ENCODE results near the gene CCDC93.

CCDC93 gene

DNA sequence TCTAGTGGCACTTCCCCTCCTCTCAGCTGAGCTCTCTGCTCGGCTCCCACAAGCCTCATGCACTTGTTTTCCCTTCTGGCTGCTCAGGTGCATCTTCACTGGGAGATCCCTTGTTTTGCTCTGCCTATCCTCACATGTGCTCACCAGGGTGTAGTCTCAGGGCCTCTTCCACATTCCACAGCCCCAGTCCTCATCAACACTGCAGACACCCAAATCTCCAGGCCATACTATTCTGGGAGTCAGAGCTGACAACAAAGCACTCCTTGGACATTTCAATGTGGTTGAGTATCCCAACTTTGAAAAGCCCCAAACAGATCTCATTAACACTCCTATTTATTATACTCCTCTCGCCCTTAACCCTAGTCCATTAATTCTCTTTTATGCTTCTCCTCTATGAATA lies 71.3 kb downstream of the CCDC93 start:
- ChIA-PET CTCF (interaction anchor here (0.8 to 5.3 kb wide), 7 partner anchors 9 to 129 kb away, joined by 3 to 52 read pairs (median 6); partner anchors contain the start of gene DDX18), POLR2A (interaction anchor here (1.0 to 1.4 kb wide), 4 partner anchors 10 to 84 kb away, joined by 3 to 15 read pairs (median 4); no protein-coding TSS in a partner anchor)

DNA sequence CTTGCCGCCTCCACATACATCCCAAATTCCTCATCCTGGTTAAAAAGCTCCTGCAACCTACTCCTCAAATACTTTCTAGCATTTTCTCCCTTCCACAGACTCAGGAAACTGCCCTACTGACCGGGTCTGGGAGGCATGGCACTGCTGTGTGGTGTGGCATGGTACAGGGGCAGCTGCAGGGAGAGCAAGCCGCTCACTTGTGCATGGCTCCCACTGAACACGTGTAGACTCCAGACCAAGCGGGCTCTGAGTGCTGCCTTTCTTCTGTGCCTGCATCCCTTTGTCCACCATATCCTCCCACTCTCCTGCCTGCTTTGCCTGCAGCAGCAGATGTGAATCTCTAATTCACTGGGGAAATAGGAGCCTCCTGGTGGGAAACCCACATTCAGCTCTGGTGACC lies 72.2 kb downstream of the CCDC93 start:
- TF ChIP-seq, protein P1, sequence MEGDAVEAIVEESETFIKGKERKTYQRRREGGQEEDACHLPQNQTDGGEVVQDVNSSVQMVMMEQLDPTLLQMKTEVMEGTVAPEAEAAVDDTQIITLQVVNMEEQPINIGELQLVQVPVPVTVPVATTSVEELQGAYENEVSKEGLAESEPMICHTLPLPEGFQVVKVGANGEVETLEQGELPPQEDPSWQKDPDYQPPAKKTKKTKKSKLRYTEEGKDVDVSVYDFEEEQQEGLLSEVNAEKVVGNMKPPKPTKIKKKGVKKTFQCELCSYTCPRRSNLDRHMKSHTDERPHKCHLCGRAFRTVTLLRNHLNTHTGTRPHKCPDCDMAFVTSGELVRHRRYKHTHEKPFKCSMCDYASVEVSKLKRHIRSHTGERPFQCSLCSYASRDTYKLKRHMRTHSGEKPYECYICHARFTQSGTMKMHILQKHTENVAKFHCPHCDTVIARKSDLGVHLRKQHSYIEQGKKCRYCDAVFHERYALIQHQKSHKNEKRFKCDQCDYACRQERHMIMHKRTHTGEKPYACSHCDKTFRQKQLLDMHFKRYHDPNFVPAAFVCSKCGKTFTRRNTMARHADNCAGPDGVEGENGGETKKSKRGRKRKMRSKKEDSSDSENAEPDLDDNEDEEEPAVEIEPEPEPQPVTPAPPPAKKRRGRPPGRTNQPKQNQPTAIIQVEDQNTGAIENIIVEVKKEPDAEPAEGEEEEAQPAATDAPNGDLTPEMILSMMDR (IDR thresholded peaks at IDR 0.05; ENCODE audit: insufficient read depth, low read length, missing control alignments) = no peak
- ChIA-PET POLR2A (interaction anchor here (1.0 kb wide), 1 partner anchor 39 kb away, joined by 4 read pairs; no protein-coding TSS in a partner anchor), CTCF (interaction anchor here (1.2 to 5.3 kb wide), 5 partner anchors 9 to 261 kb away, joined by 3 to 52 read pairs (median 8); no protein-coding TSS in a partner anchor)
- no peak overlapping the region for H3K4me3 ChIP-seq (ENCODE audit: low read depth, low read length)
- no peak for DNase-seq (ENCODE audit: low read depth, low spot score)

More for the DNA sequence above, 71.3 kb downstream of the CCDC93 start:
- TF ChIP-seq, protein P1 (IDR thresholded peaks at IDR 0.05; ENCODE audit: insufficient read depth, low read length, missing control alignments) = no peak
- no peak overlapping the region for H3K4me3 ChIP-seq (ENCODE audit: low read depth, low read length)
- DNase-seq (ENCODE audit: low read depth, low spot score) = no peak

DNA sequence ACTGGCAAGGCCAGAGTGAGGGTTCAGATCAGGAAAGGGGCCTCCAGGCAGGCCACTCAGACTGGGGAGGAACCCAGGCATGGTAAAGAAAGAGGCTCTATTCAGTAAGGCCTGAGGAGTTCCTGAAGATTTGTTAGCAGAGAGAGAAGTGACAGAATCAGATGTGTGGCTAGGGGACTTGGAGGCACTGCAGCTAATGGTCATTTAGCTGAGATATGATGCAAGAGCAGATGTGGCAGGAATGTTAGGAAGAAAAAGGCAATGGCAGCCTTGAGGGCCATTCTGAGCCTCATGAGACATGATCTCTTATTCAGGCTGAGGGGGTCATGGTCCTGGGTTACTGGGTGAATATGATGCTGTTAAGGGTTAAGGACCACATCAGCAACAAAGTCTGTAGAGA lies 73.4 kb downstream of the CCDC93 start:
- CTCF ChIA-PET = interaction anchor here (1.1 to 5.3 kb wide), 5 partner anchors 20 to 942 kb away, joined by 3 to 52 read pairs (median 4); partner anchors contain the start of gene DDX18
- H3K4me3 ChIP-seq (ENCODE audit: low read depth, low read length) = no peak overlapping the region
- TF ChIP-seq, protein P1 (IDR thresholded peaks at IDR 0.05; ENCODE audit: insufficient read depth, low read length, missing control alignments) = no peak
- POLR2A ChIA-PET = no interaction called here
- DNase-seq (ENCODE audit: low read depth, low spot score) = no peak

DNA sequence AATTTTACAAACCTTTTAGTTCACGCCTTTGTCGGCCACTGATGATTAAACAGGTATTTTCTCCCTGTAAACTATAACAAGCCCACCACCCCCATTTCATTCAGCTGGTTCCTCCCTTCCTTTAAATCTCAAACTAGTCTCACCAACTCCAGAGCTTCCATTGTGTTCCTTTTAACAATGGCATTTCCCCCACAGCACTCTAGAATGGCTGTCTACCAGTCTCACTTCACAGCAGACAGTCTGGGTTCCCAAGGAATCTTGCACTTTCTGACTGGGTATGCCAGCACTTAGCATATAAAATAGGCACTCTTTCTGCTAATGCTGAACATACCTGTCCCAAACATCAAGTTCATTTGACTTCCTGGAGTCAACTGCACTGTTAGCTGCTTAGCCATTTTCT lies 75.3 kb downstream of the CCDC93 start:
- CTCF ChIA-PET = interaction anchor here (1.5 to 5.3 kb wide), 4 partner anchors 8 to 124 kb away, joined by 5 to 52 read pairs (median 6); partner anchors contain the start of gene DDX18
- POLR2A ChIA-PET = no interaction called here

DNA sequence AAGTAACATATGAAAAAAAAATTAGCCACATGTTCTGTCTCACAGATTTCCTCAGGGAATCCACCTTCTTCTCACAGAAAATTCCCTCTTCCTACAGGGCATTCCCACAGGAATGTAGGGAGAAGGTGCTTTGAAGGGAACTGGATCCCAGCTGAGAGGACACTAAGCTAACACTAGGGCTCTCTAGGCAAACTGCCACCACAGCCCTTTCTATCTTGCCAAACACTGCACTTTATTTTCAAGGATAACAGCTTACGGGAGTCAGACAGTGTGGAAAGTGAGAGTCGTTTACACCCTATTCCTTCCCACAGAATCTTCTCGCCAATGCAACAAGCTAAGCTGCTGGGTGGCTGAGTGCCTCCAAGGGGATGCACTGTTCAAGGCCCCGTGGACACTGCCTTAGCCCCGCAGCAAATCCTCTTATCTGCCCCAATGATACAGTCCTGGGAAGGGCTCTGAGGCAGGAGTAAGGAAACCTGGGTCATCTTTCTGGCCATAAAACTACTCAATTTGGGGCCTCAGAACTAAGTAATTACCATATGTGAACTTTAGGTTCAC lies 76.9 kb downstream of the CCDC93 start:
- TF ChIP-seq, protein P1 (IDR thresholded peaks at IDR 0.05; ENCODE audit: insufficient read depth, low read length, missing control alignments) = no peak
- H3K4me3 ChIP-seq (ENCODE audit: low read depth, low read length) = no peak overlapping the region
- ChIA-PET POLR2A (interaction anchor here (0.6 kb wide), 1 partner anchor 1430 kb away, joined by 3 read pairs; the partner anchor contains the start of genes C2orf76 and DBI), CTCF (interaction anchor here (0.9 to 1.6 kb wide), 2 partner anchors 66 to 88 kb away, joined by 3 to 8 read pairs; no protein-coding TSS in a partner anchor)
- no peak for DNase-seq (ENCODE audit: low read depth, low spot score)

More for the DNA sequence above, 75.3 kb downstream of the CCDC93 start:
- no peak overlapping the region for H3K4me3 ChIP-seq (ENCODE audit: low read depth, low read length)
- no peak for DNase-seq (ENCODE audit: low read depth, low spot score)
- TF ChIP-seq, protein P1 (IDR thresholded peaks at IDR 0.05; ENCODE audit: insufficient read depth, low read length, missing control alignments) = no peak

DNA sequence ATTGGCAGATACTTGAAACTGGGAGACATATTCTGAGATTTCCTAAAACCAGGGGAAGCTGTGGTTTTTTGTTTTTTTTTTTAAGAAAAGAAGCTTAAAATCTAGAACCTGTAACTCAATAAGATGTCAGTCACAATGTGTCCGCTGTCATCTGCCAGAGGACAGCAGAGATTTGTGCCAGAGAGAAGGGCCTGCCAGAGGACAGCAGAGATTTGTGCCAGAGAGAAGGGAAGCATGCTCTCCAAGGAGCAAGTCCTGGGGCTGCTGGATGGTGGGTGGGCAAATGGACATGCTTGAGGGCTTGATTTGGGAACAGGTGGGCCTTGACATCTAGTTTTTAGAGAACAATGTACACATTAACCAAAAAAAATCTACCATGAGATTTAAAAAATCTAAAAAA lies 77.9 kb downstream of the CCDC93 start:
- CTCF ChIA-PET = interaction anchor here (1.7 kb wide), 1 partner anchor 95 kb away, joined by 5 read pairs; no protein-coding TSS in a partner anchor
- POLR2A ChIA-PET = no interaction called here
- TF ChIP-seq, protein P1 (IDR thresholded peaks at IDR 0.05; ENCODE audit: insufficient read depth, low read length, missing control alignments) = no peak
- H3K4me3 ChIP-seq (ENCODE audit: low read depth, low read length) = no peak overlapping the region
- DNase-seq (ENCODE audit: low read depth, low spot score) = no peak

Data from AG04449 (cell line).